GM18499 (cell line): Measurements from ENCODE around the gene TMEM169.
"Not testable (repeated sequence)": the region's sequence is repeated elsewhere in the genome, so short reads cannot be mapped to it uniquely, and the experiment has no call there.

Experiments used
- ATAC-seq: cut with Tn5 transposase; IDR thresholded peaks from one replicate; pipeline ENCODE4 v1.9.1; 2021; ENCODE audit warnings: moderate number of reproducible peaks; ENCODE audit not compliant: insufficient read depth, unreplicated experiment

TMEM169 gene

GRCh38 chr2:216070195-216070594 lies 11.5 kb upstream of the TMEM169 start:
- no peak for ATAC-seq

DNA sequence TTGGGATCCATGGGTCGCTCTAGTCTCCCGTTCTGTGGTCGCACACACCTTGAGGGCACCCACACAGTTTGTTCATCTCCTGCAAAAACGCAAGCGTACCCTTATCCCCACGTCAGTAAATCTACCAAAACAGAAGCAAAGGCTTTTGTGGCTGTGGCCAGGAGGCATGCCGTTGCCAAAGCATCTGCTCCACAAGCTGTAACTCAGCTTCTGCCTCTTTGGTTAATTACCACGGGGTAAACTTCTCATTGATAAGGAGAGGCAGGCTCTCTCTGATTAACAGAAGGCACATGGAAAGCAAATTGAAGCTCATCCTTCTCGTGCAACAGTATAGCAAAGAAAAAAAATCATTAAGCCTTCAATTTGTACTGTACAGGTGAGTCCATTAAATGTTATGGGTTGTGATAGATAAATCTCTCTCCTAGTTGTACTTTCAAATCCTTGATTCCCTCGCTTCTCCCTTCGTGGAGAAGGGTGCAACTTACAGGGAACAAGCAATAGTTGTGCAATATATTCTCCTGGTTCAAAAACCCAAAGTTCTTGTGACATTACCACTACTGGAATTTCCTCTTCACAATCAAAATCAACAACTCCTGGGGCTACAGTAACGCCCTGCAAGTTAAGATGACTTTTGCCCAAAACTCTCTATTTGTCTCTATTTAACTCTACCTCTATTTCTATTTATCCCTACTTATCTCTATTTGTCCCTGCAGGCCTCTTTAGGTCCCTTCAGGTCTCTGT lies 10.4 kb upstream of the TMEM169 start:
- ATAC-seq: no peak

GRCh38 chr2:216072473-216072872 lies 9.2 kb upstream of the TMEM169 start:
- no peak for ATAC-seq

DNA sequence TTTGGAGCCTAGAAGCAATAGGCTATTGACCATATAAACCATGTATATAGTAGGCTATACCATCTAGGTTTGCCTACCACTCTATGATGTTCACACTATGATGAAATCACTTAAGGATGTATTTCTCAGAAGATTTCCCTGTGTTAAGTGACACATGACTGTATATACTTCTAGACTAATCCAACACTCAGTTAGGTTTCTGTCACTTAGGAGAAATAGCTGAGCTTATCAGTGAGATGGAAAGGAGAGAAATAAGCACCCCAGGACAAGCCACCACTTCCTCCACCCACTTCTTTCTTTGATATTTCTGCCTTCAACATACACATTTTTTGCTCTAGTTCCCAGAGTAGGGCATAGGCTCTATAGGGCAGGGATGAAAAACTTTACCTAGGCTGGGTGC lies 7.9 kb upstream of the TMEM169 start:
- no peak for ATAC-seq

DNA sequence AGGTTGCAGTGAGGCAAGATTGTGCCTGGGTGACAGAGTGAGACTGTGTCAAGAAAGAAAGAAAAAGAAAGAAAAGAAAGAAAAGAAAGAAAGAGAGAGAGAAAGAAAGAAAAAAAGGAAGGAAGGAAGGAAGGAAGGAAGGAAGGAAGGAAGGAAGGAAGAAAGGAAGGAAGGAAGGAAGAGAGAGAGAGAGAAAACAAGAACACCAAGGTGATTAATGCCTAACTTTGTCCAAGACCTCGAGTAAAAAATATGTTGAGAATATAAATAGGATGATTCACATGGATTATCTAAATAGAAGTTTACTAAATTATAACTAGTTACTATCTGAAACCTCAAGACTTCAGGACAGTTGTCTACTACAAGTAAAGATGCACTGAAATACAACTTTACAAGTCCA lies 7.3 kb upstream of the TMEM169 start:
- ATAC-seq: no peak

GRCh38 chr2:216074794-216075193 lies 6.9 kb upstream of the TMEM169 start:
- no peak for ATAC-seq

DNA sequence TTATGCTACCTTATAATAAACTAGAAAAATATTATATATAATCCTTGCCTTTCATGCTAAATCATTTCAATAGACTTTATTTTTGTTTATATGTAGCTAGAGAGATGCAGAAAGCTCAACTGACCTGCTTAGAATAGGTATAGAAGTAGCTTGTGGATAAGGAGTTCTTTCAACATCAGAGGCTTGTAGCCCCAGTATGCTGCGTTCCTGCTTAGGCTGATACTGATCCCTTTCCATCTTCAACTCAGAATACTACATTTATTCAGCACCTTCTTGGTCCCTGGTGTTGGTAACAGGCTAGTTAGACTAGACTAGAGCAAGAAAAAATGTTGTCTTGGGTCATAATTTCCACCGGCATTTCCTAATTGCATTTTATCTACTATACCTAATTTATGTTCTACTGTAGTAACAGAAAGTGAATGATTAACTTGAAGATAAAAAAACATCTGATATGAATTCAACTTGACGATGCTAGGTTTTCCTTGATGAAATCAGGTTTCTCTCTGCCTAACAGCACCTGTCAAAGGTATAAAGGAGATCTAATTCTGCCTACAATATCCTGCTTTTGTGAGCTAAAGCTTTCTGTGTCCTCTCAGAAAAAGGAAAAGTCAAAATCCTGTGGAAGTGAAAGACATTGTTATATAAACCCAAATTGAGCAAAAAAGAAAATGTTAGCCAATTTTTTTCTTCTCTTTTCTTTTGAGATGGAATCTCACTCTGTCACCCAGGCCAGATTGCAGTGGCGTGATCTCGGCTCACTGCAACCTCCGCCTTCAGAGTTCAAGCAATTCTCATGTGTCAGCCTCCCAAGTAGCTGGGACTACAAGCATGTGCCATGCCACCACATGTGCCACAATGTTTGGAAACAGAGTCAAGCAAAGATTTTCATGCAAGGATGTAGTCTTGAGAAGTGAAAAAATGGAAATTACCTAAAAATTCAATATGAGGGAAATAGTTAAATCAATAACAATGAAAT lies 5.9 kb upstream of the TMEM169 start:
- no peak for ATAC-seq

DNA sequence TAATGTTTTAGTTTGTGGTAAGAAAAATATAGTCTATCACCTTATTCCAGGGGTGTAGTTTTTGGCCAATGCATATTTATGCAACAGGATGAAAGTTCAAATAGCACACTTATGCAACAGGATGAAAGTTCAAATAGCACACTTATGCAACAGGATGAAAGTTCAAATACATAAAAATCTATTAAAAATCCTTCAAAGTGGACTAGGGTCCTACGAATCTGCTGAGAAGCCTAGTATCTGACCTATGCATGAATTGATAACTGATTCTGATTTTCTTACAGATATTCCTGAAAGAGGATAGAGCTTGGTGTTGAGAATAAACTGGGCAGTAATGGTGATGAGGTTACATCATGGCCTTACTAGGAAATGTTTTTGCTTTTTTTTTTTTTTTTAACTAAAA lies 2.9 kb upstream of the TMEM169 start:
- ATAC-seq: no peak

- ATAC-seq: not testable (repeated sequence)
Measured at GRCh38 chr2:216080048-216080447, 1.7 kb upstream of the TMEM169 start.

- ATAC-seq: no peak
Measured at GRCh38 chr2:216081012-216081411, 707 bp upstream of the TMEM169 start.

- ATAC-seq: no peak
Measured at GRCh38 chr2:216082117-216082711, 495 bp downstream of the TMEM169 start.

DNA sequence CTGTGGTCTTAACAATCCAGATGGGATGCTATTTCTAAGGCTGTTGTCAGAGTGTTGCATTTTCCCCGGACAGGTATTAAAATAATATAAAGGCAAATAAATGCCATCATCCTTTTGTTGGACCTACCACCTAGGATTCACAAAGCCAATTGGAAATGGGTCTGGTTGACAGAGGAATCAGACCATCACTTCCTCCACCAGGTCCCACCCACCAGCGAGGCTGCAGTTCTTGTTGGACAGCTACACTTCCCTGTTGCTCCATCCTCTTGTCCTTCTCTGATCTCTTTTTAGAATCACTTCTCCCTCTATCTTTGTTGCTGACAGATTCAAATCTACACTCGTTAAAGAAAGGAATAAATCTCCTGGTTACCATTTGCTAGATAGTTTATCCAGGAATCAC lies 1.1 kb downstream of the TMEM169 start:
- no peak for ATAC-seq

DNA sequence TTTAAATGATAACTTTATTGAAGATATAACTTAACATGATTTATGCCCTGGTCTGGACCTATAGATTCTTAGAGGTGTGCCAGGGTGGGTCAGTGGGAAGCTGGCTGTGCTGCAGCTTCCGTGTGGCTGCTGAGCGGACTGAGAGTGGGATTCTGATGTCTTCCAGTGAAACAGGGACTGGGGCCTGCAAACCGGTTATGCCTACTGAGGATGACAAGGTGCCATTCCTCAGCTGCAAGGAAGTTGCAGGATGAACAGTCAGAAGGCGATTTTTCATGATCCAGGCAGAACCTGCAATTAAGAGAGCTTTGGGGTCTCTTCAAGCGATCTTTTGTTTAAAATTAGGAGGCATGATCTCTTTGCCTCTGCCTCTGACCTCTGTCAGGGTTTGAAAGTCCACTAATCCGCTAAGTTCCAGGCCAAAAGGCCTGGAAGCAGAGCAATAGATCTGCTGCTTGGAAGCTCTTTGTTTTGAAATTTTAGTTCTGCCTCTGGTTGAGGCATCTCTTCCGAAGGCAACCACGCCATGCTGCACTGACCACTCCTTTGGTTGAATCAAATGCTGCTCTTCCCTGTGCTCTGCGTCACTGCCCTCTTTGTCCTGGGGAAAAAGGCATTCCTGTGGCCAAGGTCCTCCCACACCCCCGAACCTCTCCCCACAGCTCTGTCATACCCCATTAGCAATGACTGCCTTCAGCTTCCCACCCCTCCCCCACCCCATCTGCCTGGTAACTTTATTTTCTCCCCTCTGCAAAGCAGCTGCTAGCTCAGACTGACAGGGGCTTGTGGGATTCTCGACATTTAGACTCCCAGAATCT lies 2.0 kb downstream of the TMEM169 start:
- no peak for ATAC-seq

- no peak for ATAC-seq
Measured at GRCh38 chr2:216084547-216084946, 2.8 kb downstream of the TMEM169 start.

DNA sequence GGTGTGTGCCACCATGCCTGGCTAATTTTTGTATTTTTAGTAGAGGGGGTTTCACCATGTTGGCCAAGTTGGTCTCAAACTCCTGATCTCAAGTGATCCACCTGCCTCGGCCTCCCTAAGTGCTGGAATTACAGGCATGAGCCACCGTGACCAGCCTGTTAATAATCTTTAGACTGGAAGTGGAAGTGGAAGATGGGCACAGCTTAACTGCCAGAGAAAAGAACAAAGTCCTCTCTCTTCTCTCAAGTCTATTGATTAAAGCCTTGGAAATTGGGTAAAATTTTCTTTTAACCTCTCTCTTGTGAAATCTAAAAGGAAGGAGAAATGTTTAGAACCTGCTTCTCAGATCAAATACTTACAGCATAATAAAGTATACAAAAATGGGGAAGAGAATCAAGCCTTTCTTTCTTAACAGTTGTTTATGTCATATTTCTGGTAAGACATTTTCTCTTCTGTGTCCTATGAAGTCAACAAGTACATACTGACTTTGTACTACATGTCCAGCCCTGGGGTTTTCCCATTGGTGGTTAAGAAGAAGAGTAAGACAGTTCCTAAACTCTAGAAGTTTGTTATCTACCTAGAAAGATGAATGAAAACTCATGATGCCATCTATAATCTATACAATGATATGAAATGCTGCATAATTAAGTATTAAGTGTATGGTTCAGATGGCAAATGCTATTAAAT lies 4.6 kb downstream of the TMEM169 start:
- ATAC-seq: no peak

GRCh38 chr2:216090369-216090786 lies 8.7 kb downstream of the TMEM169 start:
- ATAC-seq: peak; percentile 74

DNA sequence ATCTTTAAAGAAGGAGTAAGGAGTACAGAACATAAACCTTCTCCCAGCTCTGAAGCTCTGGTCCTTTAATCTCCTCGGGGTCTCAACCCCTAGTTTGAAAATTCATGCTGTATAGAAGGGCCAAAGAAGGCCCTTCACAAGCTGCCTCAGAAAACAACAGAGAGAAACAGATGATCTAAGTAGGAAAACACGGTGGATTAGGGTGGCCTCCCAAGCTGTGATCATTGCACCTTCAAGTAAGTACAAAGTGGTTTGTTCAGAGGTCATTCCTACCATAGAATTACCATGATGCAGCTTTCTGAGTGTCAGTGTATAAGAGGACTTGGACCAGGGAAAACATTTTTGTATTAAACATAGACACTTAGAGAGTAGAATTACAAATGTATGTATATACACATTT lies 10.9 kb downstream of the TMEM169 start:
- no peak for ATAC-seq

GRCh38 chr2:216094701-216095100 lies 13.0 kb downstream of the TMEM169 start:
- no peak for ATAC-seq

DNA sequence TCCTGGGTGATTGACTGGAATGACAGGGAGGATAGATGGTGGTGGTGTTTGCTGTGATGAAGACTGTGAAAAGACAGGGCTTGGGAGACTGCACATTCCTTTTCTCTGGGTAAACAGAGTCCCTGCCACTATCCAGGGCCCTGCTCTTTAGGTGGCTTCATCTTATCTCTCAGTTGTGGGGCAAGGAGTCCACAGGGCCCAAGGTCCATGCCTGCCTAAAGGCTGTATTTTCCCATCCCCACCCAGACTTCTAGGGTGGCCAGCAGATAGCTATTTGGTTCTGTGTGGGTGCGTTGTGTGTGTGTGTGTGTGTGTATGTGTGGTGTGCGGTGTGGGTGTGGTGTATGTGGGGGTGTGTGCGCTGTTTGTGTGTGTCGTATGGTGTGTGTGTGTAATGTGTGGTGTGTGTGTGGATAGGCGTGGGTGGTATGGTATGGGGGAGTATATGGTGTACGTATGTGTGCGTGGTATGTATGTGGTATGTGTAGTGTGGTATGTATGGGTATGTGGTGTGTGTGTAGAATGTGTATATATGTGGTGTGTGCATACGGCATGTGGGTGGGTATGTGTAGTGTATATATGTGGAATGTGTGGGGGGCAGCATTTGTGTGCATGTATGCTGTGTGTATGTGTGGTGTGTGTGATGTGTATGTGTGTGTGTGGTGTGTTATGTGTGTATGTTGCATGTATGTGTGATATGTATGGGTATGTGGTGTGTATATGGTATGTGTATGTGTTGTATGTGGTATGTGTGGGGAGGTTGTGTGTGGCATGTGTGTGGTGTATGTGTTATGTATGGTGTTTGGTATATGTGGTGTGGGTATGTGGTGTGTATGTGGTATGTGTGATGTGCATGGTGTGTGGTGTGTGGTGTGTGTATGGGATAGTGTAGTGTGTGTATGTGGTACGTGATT lies 17.0 kb downstream of the TMEM169 start:
- ATAC-seq: no peak
